Measurements from ENCODE around the gene RIN3. TPM values are rescaled to one million over a fixed set of nuclear protein-coding genes. Genes with fewer than 3 reads are reported as not detected.

RIN3 gene, protein sequence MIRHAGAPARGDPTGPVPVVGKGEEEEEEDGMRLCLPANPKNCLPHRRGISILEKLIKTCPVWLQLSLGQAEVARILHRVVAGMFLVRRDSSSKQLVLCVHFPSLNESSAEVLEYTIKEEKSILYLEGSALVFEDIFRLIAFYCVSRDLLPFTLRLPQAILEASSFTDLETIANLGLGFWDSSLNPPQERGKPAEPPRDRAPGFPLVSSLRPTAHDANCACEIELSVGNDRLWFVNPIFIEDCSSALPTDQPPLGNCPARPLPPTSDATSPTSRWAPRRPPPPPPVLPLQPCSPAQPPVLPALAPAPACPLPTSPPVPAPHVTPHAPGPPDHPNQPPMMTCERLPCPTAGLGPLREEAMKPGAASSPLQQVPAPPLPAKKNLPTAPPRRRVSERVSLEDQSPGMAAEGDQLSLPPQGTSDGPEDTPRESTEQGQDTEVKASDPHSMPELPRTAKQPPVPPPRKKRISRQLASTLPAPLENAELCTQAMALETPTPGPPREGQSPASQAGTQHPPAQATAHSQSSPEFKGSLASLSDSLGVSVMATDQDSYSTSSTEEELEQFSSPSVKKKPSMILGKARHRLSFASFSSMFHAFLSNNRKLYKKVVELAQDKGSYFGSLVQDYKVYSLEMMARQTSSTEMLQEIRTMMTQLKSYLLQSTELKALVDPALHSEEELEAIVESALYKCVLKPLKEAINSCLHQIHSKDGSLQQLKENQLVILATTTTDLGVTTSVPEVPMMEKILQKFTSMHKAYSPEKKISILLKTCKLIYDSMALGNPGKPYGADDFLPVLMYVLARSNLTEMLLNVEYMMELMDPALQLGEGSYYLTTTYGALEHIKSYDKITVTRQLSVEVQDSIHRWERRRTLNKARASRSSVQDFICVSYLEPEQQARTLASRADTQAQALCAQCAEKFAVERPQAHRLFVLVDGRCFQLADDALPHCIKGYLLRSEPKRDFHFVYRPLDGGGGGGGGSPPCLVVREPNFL
- total RNA-seq = 10 to 100 TPM in 1 of 2 donors, 1 to 10 TPM in 1; 6.8 to 15.6 TPM
- polyA plus RNA-seq = 10 to 100 TPM in 1 of 2 donors, 1 to 10 TPM in 1; 5.0 to 11.1 TPM

DNA sequence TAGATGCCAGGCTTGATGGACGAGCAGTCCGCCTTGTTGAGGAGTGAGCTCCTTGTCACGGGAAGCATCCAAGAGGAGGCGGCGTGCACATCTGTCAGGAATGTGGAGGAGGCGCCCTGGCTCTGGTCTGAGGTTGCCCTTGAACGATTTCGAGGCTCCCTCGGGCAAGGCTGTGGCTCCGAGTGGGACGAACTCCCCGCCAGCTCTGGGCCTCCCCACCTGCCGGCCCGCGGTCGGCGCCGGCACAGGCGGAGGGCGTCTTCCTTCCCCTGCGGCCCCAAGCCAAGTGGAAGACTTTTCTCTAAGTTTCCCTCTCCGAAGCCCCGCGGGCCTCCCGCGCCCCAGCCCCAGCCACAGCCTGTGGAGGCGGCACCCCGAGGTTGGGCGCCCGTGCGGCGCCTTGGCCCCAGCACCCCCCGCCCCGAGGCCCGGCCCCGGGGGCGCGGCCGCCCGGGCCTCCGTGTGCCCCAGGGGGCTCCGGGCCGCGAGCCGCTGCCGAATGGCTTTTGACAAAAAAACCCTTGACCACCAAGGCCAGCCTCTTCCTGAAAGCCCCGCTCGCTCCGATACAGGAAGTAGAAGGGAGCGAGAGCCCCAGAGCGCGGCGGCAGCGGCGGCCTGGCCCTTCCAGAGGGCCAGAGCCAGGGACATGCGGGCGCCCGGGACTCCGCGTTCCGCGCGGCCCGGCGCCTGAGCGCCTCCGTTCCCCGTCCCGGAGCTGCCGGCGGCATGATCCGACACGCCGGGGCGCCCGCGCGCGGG is at the start of gene RIN3:
TSS of gene RIN3 (plus strand) at position 578 of the 762 bp plus-strand sequence. CDS start at position 730, 152 bp downstream.
- DNase-seq (ENCODE audit: low spot score) = peak; percentile 62
- TF ChIP-seq, protein P1, sequence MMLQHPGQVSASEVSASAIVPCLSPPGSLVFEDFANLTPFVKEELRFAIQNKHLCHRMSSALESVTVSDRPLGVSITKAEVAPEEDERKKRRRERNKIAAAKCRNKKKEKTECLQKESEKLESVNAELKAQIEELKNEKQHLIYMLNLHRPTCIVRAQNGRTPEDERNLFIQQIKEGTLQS (IDR thresholded peaks at IDR 0.05) = no peak
- no peak for TF ChIP-seq FOXA1 (IDR thresholded peaks at IDR 0.05)
- no peak for TF ChIP-seq JUND (IDR thresholded peaks at IDR 0.05)
- peak in 1 of 2 donors; percentile 2 for TF ChIP-seq RAD21 (IDR thresholded peaks at IDR 0.05)
- peaks cover 0 to 34% (median 17%) of the 10 kb centered on the region in 4 donors for H3K4me1 ChIP-seq (ENCODE audit: control insufficient read depth in 4 of 4, insufficient read depth in 4 of 4, low read length in 3 of 4)
- H3K9ac ChIP-seq (ENCODE audit: low read depth in 1 of 2, low read length in 2 of 2) = peak within 1 kb of the TSS; percentile 87 to 88
- no peaks in the 10 kb centered on the region for H3K36me3 ChIP-seq (ENCODE audit: control insufficient read depth in 4 of 4, insufficient read depth in 3 of 4, low read depth in 1 of 4, low read length in 3 of 4)
- WGBS = 5% methylated on average over 79 of the region's 79 CpGs
- peak within 1 kb of the TSS; percentile 82 to 92 (median 86) for H3K4me3 ChIP-seq (ENCODE audit: low read depth in 1 of 3, low read length in 3 of 3)
- H3K9me3 ChIP-seq (ENCODE audit: control insufficient read depth in 4 of 4, low read length in 3 of 4) = no peaks in the 10 kb centered on the region
- peak within 1 kb of the TSS; percentile 94 to 97 for H3K27ac ChIP-seq (ENCODE audit: low read depth in 1 of 2, low read length in 2 of 2)
- H3K27me3 ChIP-seq (ENCODE audit: control insufficient read depth in 4 of 4, insufficient read depth in 4 of 4, low read length in 3 of 4) = no peaks in the 10 kb centered on the region

DNA sequence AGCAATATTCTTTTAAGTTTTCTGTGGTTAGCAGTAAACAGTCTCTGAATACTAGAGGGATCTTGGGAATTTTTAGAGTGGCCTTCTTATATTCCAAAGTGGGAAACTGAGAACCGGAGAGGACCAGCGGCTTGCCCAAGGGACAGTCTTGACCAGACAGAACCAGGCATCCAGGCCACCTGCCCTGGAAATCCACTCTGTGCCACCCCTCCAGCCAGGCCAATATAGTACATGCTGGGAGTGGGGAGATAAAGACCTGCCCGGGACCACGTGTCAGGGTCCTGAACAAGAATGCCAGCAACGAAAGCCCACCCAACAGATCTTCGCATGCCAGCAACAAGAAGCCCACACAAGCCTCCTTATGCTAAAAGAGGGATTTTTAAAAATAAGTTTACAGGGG is 49.4 kb upstream of the RIN3 start:
- no peaks in the 10 kb centered on the region for H3K36me3 ChIP-seq (ENCODE audit: control insufficient read depth in 4 of 4, insufficient read depth in 3 of 4, low read depth in 1 of 4, low read length in 3 of 4)
- no peak overlapping the region for H3K27ac ChIP-seq (ENCODE audit: low read depth in 1 of 2, low read length in 2 of 2)
- no peak overlapping the region for H3K9ac ChIP-seq (ENCODE audit: low read depth in 1 of 2, low read length in 2 of 2)
- TF ChIP-seq EGR1 (IDR thresholded peaks at IDR 0.05; ENCODE audit: low read depth in 2 of 2) (no peak), SP1 (IDR thresholded peaks at IDR 0.05) (no peak), FOXA2 (IDR thresholded peaks at IDR 0.05) (no peak), GABPA (IDR thresholded peaks at IDR 0.05 in 1 of 2, conservative IDR thresholded peaks at IDR 0.05 in 1 of 2) (no peak), TAF1 (conservative IDR thresholded peaks at IDR 0.05) (no peak), RXRA (IDR thresholded peaks at IDR 0.05) (no peak), FOXA1 (IDR thresholded peaks at IDR 0.05) (no peak), HNF4A (conservative IDR thresholded peaks at IDR 0.05) (no peak), HNF4G (IDR thresholded peaks at IDR 0.05) (no peak), YY1 (IDR thresholded peaks at IDR 0.05) (no peak), NR2F2 (IDR thresholded peaks at IDR 0.05) (no peak), JUND (IDR thresholded peaks at IDR 0.05) (no peak)
- TF ChIP-seq, protein P1 (IDR thresholded peaks at IDR 0.05) = no peak
- TF ChIP-seq, protein P2, sequence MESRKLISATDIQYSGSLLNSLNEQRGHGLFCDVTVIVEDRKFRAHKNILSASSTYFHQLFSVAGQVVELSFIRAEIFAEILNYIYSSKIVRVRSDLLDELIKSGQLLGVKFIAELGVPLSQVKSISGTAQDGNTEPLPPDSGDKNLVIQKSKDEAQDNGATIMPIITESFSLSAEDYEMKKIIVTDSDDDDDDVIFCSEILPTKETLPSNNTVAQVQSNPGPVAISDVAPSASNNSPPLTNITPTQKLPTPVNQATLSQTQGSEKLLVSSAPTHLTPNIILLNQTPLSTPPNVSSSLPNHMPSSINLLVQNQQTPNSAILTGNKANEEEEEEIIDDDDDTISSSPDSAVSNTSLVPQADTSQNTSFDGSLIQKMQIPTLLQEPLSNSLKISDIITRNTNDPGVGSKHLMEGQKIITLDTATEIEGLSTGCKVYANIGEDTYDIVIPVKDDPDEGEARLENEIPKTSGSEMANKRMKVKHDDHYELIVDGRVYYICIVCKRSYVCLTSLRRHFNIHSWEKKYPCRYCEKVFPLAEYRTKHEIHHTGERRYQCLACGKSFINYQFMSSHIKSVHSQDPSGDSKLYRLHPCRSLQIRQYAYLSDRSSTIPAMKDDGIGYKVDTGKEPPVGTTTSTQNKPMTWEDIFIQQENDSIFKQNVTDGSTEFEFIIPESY (IDR thresholded peaks at IDR 0.05) = no peak
- TF ChIP-seq, protein P3, sequence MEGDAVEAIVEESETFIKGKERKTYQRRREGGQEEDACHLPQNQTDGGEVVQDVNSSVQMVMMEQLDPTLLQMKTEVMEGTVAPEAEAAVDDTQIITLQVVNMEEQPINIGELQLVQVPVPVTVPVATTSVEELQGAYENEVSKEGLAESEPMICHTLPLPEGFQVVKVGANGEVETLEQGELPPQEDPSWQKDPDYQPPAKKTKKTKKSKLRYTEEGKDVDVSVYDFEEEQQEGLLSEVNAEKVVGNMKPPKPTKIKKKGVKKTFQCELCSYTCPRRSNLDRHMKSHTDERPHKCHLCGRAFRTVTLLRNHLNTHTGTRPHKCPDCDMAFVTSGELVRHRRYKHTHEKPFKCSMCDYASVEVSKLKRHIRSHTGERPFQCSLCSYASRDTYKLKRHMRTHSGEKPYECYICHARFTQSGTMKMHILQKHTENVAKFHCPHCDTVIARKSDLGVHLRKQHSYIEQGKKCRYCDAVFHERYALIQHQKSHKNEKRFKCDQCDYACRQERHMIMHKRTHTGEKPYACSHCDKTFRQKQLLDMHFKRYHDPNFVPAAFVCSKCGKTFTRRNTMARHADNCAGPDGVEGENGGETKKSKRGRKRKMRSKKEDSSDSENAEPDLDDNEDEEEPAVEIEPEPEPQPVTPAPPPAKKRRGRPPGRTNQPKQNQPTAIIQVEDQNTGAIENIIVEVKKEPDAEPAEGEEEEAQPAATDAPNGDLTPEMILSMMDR (IDR thresholded peaks at IDR 0.05; ENCODE audit: low read depth, low read length, missing input control) = no peak
- TF ChIP-seq, protein P4, sequence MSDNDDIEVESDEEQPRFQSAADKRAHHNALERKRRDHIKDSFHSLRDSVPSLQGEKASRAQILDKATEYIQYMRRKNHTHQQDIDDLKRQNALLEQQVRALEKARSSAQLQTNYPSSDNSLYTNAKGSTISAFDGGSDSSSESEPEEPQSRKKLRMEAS (IDR thresholded peaks at IDR 0.05) = no peak
- TF ChIP-seq, protein P5, sequence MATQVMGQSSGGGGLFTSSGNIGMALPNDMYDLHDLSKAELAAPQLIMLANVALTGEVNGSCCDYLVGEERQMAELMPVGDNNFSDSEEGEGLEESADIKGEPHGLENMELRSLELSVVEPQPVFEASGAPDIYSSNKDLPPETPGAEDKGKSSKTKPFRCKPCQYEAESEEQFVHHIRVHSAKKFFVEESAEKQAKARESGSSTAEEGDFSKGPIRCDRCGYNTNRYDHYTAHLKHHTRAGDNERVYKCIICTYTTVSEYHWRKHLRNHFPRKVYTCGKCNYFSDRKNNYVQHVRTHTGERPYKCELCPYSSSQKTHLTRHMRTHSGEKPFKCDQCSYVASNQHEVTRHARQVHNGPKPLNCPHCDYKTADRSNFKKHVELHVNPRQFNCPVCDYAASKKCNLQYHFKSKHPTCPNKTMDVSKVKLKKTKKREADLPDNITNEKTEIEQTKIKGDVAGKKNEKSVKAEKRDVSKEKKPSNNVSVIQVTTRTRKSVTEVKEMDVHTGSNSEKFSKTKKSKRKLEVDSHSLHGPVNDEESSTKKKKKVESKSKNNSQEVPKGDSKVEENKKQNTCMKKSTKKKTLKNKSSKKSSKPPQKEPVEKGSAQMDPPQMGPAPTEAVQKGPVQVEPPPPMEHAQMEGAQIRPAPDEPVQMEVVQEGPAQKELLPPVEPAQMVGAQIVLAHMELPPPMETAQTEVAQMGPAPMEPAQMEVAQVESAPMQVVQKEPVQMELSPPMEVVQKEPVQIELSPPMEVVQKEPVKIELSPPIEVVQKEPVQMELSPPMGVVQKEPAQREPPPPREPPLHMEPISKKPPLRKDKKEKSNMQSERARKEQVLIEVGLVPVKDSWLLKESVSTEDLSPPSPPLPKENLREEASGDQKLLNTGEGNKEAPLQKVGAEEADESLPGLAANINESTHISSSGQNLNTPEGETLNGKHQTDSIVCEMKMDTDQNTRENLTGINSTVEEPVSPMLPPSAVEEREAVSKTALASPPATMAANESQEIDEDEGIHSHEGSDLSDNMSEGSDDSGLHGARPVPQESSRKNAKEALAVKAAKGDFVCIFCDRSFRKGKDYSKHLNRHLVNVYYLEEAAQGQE (IDR thresholded peaks at IDR 0.05) = no peak
- H3K9me3 ChIP-seq (ENCODE audit: control insufficient read depth in 4 of 4, low read length in 3 of 4) = peaks cover 0 to 3% (median 3%) of the 10 kb centered on the region in 4 donors
- no peaks in the 10 kb centered on the region for H3K27me3 ChIP-seq (ENCODE audit: control insufficient read depth in 4 of 4, insufficient read depth in 4 of 4, low read length in 3 of 4)
- no peak overlapping the region for H3K4me3 ChIP-seq (ENCODE audit: low read depth in 1 of 3, low read length in 3 of 3)
- DNase-seq (ENCODE audit: low spot score) = no peak
- peaks cover 0 to 5% (median 0%) of the 10 kb centered on the region in 4 donors for H3K4me1 ChIP-seq (ENCODE audit: control insufficient read depth in 4 of 4, insufficient read depth in 4 of 4, low read length in 3 of 4)
- WGBS = 88% methylated on average over 6 of the region's 6 CpGs

All from liver (tissue), 9 donors.